ENCODE measurements around the gene PRKAA1. TPM values are rescaled to one million over a fixed set of nuclear protein-coding genes. Genes with fewer than 3 reads are reported as not detected.
A peak's percentile ranks its signal among the peaks of the same experiment; 100 is the strongest.
"Not testable (repeated sequence)": the region's sequence is repeated elsewhere in the genome, so short reads cannot be mapped to it uniquely, and the experiment has no call there.

Gene PRKAA1
- polyA plus RNA-seq, 3 donors: 23.4 to 32.8 (median 29.6) TPM

GRCh38 chr5:40733434-40733833, 64.7 kb downstream of the PRKAA1 start:
- H3K4me1 Mint-ChIP-seq: peaks cover 10% of the 10 kb centered on the region

GRCh38 chr5:40722497-40722911, 75.7 kb downstream of the PRKAA1 start:
- Mint-ChIP-seq H3K36me3 (peaks cover 46 to 71% of the 10 kb centered on the region in 2 donors), H3K9me3 (peaks cover 10 to 25% (median 15%) of the 10 kb centered on the region in 7 donors)
- H2AFZ ChIP-seq (ENCODE audit: insufficient read depth, low read depth, low read length, poor library complexity, severe bottlenecking); H3K9me3 ChIP-seq (replicated peaks in 1 of 2; ENCODE audit: control insufficient read depth in 1 of 2, insufficient read depth in 1 of 2, low read length in 2 of 2); DNase-seq; H3K27ac ChIP-seq (ENCODE audit: low read depth in 1 of 2, low read length in 2 of 2); intact Hi-C loops (cut with micrococcal nuclease); H3K4me3 ChIP-seq (replicated peaks in 1 of 3; ENCODE audit: low read depth in 2 of 3, low read length in 3 of 3); H3K27me3 ChIP-seq (ENCODE audit: control insufficient read depth in 2 of 2, insufficient read depth in 2 of 2, low read length in 2 of 2); H4K20me1 ChIP-seq (ENCODE audit: insufficient read depth, low read length); H3K4me3 Mint-ChIP-seq; H3K4me1 Mint-ChIP-seq; H3K4me1 ChIP-seq (ENCODE audit: control insufficient read depth in 1 of 2, insufficient read depth in 2 of 2, low read length in 2 of 2); H3K9ac ChIP-seq (ENCODE audit: insufficient read depth, low read length, poor library complexity, severe bottlenecking); H3K4me2 ChIP-seq (replicated peaks; ENCODE audit: extremely low read depth, low read length, poor library complexity, severe bottlenecking); H3K27me3 Mint-ChIP-seq (ENCODE audit: low read depth in 3 of 3); H3K27ac Mint-ChIP-seq; H3K79me2 ChIP-seq (ENCODE audit: insufficient read depth, low read length): not testable (repeated sequence)
- 90% methylated on average over 30 of the region's 37 CpGs for WGBS (ENCODE audit: insufficient coverage)
- peaks cover 10 to 43% of the 10 kb centered on the region in 2 donors for H3K36me3 ChIP-seq (replicated peaks in 1 of 2; ENCODE audit: control insufficient read depth in 1 of 2, insufficient read depth in 2 of 2, low read length in 2 of 2)

More at GRCh38 chr5:40733434-40733833, 64.7 kb downstream of the PRKAA1 start:
- Mint-ChIP-seq H3K36me3 (peaks cover 17 to 27% of the 10 kb centered on the region in 2 donors), H3K27ac (no peak overlapping the region), H3K4me3 (no peak overlapping the region), H3K9me3 (peaks cover 0 to 2% (median 0%) of the 10 kb centered on the region in 7 donors), H3K27me3 (ENCODE audit: low read depth in 3 of 3) (peaks cover 0 to 2% (median 0%) of the 10 kb centered on the region in 3 donors)
- Histone ChIP-seq H3K4me1 (ENCODE audit: control insufficient read depth in 1 of 2, insufficient read depth in 2 of 2, low read length in 2 of 2) (peaks cover 8 to 13% of the 10 kb centered on the region in 2 donors), H3K79me2 (ENCODE audit: insufficient read depth, low read length) (no peaks in the 10 kb centered on the region), H3K4me3 (replicated peaks in 1 of 3; ENCODE audit: low read depth in 2 of 3, low read length in 3 of 3) (no peak overlapping the region), H3K9ac (ENCODE audit: insufficient read depth, low read length, poor library complexity, severe bottlenecking) (no peak overlapping the region), H4K20me1 (ENCODE audit: insufficient read depth, low read length) (no peaks in the 10 kb centered on the region), H3K36me3 (replicated peaks in 1 of 2; ENCODE audit: control insufficient read depth in 1 of 2, insufficient read depth in 2 of 2, low read length in 2 of 2) (peaks cover 5 to 12% of the 10 kb centered on the region in 2 donors), H3K27me3 (ENCODE audit: control insufficient read depth in 2 of 2, insufficient read depth in 2 of 2, low read length in 2 of 2) (no peaks in the 10 kb centered on the region), H3K27ac (ENCODE audit: low read depth in 1 of 2, low read length in 2 of 2) (no peak overlapping the region), H3K9me3 (replicated peaks in 1 of 2; ENCODE audit: control insufficient read depth in 1 of 2, insufficient read depth in 1 of 2, low read length in 2 of 2) (no peaks in the 10 kb centered on the region), H3K4me2 (replicated peaks; ENCODE audit: extremely low read depth, low read length, poor library complexity, severe bottlenecking) (no peak overlapping the region), H2AFZ (ENCODE audit: insufficient read depth, low read depth, low read length, poor library complexity, severe bottlenecking) (no peak overlapping the region)
- TF ChIP-seq CTCF (IDR thresholded peaks at IDR 0.05): no peak
- WGBS (ENCODE audit: insufficient coverage): no CpG with 5 or more reads among the region's 2 CpGs
- intact Hi-C loops (cut with micrococcal nuclease): loop anchor here (5.0 to 10.0 kb wide), 4 partner anchors 786 to 1149 kb away; no protein-coding TSS in a partner anchor
- DNase-seq: peak in 1 of 3 donors; percentile 6

Data from CD14-positive monocyte (primary cell).